ENCODE data around the gene PDE8A.

DNA sequence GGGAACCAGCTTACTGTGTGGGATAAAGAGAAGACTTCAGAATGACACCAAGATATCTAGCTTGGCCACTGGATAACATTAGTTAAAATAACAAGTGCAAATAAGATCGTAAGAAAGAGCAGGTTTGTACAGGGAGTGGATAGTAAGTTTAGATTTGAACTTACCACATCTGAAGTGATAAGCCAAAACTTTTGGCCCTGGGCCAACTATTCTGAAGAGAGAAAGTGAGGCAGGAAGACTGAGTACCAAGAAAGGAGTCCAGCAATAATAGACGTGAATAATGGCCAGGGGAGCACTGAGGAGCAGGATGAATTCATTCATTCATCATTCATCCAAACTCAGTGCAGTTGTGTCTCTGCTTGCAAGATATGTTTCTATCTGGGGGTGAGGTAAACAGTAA lies 122.9 kb downstream of the PDE8A start:
- TF ChIP-seq, protein P1, sequence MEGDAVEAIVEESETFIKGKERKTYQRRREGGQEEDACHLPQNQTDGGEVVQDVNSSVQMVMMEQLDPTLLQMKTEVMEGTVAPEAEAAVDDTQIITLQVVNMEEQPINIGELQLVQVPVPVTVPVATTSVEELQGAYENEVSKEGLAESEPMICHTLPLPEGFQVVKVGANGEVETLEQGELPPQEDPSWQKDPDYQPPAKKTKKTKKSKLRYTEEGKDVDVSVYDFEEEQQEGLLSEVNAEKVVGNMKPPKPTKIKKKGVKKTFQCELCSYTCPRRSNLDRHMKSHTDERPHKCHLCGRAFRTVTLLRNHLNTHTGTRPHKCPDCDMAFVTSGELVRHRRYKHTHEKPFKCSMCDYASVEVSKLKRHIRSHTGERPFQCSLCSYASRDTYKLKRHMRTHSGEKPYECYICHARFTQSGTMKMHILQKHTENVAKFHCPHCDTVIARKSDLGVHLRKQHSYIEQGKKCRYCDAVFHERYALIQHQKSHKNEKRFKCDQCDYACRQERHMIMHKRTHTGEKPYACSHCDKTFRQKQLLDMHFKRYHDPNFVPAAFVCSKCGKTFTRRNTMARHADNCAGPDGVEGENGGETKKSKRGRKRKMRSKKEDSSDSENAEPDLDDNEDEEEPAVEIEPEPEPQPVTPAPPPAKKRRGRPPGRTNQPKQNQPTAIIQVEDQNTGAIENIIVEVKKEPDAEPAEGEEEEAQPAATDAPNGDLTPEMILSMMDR (IDR thresholded peaks at IDR 0.05; ENCODE audit: insufficient read depth, low read length, poor library complexity, severe bottlenecking) = no peak
- no peak for TF ChIP-seq EZH2phosphoT487 (conservative IDR thresholded peaks at IDR 0.05; ENCODE audit: low read length)
